SJCRH30 (cell line): ENCODE data around the gene KAZALD1. TPM values are rescaled to one million over a fixed set of nuclear protein-coding genes. Genes with fewer than 3 reads are reported as not detected.

Source experiments
- DNase-seq, 2 experiments: peaks; one replicate each; pipeline ENCODE4 v3.0.0-alpha.2; 2015 to 2020
- H3K27ac ChIP-seq: fragments of 250-450 bp; sonication (Bioruptor Pico); 2 replicates; pipeline ENCODE4 v1.5.1; 2020; ENCODE audit warnings: mild to moderate bottlenecking, moderate library complexity
- H3K27me3 ChIP-seq: fragments of 250-450 bp; sonication (Bioruptor Pico); 2 replicates; pipeline ENCODE4 v1.5.1; 2020; ENCODE audit warnings: mild to moderate bottlenecking, moderate library complexity
- H3K36me3 ChIP-seq: fragments of 250-450 bp; sonication (Bioruptor Pico); 2 replicates; pipeline ENCODE4 v1.5.1; 2020; ENCODE audit warnings: mild to moderate bottlenecking, moderate library complexity
- H3K4me1 ChIP-seq: fragments of 250-450 bp; sonication (Bioruptor Pico); 2 replicates; pipeline ENCODE4 v1.5.1; 2020; ENCODE audit warnings: mild to moderate bottlenecking, moderate library complexity
- H3K4me3 ChIP-seq: fragments of 250-450 bp; sonication (Bioruptor Pico); 2 replicates; pipeline ENCODE4 v1.5.1; 2020; ENCODE audit warnings: mild to moderate bottlenecking, moderate library complexity
- H3K9me3 ChIP-seq: fragments of 250-450 bp; sonication (Bioruptor Pico); replicated peaks from 2 replicates; pipeline ENCODE4 v1.5.1; 2020; ENCODE audit warnings: mild to moderate bottlenecking, moderate library complexity
- total RNA-seq: library from RNA; depleted of rRNA; stranded (reverse); fragments of >200 nt; shearing (Covaris generic); gene quantifications from 2 replicates; pipeline ENCODE4 v1.2.3, GENCODE V29; 2014

Gene KAZALD1
- total RNA-seq, 1 experiment from 2014 or later: 58.1 TPM

GRCh38 chr10:101064415-101065030 lies 2.7 kb downstream of the KAZALD1 start:
- H3K9me3 ChIP-seq: no peaks in the 10 kb centered on the region
- H3K36me3 ChIP-seq: no peaks in the 10 kb centered on the region
- peaks cover 15% of the 10 kb centered on the region; the same call in 1 of the 2 replicates for H3K4me1 ChIP-seq
- no peak for DNase-seq
- no peak overlapping the region for H3K4me3 ChIP-seq
- H3K27ac ChIP-seq: no peak overlapping the region
- no peaks in the 10 kb centered on the region for H3K27me3 ChIP-seq

GRCh38 chr10:101065481-101066145 lies 3.8 kb downstream of the KAZALD1 start:
- DNase-seq: no peak
- peaks cover 12% of the 10 kb centered on the region; the same call in 1 of the 2 replicates for H3K4me1 ChIP-seq

GRCh38 chr10:101066146-101066895 lies 4.5 kb downstream of the KAZALD1 start:
- Histone ChIP-seq H3K36me3 (no peaks in the 10 kb centered on the region), H3K27ac (peak overlapping the region; percentile 7; the same call in 1 of the 2 replicates), H3K4me1 (peaks cover 12% of the 10 kb centered on the region; the same call in 1 of the 2 replicates), H3K4me3 (peak overlapping the region; percentile 60), H3K27me3 (no peaks in the 10 kb centered on the region), H3K9me3 (no peaks in the 10 kb centered on the region)
- DNase-seq: peak; percentile 79 to 81

More at GRCh38 chr10:101065481-101066145, 3.8 kb downstream of the KAZALD1 start:
- no peaks in the 10 kb centered on the region for H3K9me3 ChIP-seq
- H3K4me3 ChIP-seq: peak overlapping the region; percentile 60
- H3K27me3 ChIP-seq: no peaks in the 10 kb centered on the region
- H3K27ac ChIP-seq: peak overlapping the region; percentile 7; the same call in 1 of the 2 replicates
- H3K36me3 ChIP-seq: no peaks in the 10 kb centered on the region

- peak in 1 of 2 experiments; percentile 57 for DNase-seq
- Histone ChIP-seq H3K36me3 (no peaks in the 10 kb centered on the region), H3K27ac (peak overlapping the region; percentile 13; the same call in 1 of the 2 replicates), H3K4me1 (peaks cover 12% of the 10 kb centered on the region; the same call in 1 of the 2 replicates), H3K9me3 (no peaks in the 10 kb centered on the region), H3K4me3 (peak overlapping the region; percentile 60), H3K27me3 (peaks cover 5% of the 10 kb centered on the region; the same call in 1 of the 2 replicates)
Observed at GRCh38 chr10:101066896-101067355, 5.1 kb downstream of the KAZALD1 start.

DNA sequence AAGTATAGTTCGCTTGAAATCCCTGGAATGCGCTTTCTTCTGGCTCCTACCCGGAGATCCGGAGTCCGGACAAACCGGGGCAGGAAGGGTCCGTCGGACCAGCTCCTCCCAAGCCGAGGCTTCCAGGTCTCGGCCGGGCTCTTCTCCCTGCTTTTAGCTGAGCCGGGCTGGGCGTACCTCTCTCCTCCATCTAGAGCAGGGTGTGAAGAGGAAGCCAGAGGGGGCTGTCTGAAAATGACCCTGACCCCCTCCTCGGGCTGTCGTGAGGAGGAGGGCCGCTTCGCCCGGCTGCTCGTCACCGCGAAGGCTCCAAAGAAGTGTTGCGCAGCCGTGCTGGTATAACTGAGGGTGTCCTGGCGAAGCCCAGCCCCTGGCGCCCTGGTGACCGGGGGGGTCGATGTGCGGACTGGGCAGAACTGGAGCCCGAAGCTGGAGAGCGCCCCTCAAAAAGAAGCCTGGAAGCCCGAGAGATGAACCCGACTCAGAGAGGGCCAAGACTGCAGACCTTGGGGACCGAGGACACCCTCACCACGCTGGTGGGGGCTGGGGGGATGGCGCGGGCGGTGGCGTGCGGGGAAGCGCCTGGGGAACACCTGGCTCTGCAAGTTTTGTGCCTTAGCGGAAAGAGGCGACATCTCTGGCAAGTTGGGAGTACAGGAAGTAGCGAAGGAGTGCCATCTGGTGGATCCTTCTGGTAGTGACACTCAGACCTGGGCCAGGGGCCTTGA lies 5.7 kb downstream of the KAZALD1 start:
- no peaks in the 10 kb centered on the region for H3K9me3 ChIP-seq
- H3K36me3 ChIP-seq: no peaks in the 10 kb centered on the region
- peaks cover 12% of the 10 kb centered on the region; the same call in 1 of the 2 replicates for H3K4me1 ChIP-seq
- H3K27ac ChIP-seq: peak overlapping the region; percentile 13; the same call in 1 of the 2 replicates
- peak; percentile 91 to 97 for DNase-seq
- H3K4me3 ChIP-seq: peak overlapping the region; percentile 60
- peaks cover 7% of the 10 kb centered on the region; the same call in 1 of the 2 replicates for H3K27me3 ChIP-seq

DNA sequence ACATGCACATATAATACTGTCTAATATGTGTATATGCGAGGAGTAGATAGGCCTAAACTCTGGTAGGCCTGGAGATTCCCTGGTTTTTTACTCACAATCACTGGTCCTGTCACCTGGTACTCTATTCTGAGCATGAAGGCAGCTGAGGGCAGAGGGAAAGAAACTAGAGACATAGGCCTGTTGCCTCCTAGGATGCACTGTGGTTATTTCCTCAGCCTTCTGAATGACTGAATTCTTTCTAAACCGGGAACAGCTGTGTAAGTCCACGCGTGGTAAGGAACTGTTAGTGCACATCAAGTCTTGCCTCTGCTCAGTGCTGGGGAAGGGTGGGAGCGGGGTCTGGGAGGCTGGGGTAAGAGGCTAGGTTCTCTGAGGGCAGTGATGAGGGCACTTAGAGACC lies 7.7 kb downstream of the KAZALD1 start:
- Histone ChIP-seq H3K9me3 (no peaks in the 10 kb centered on the region), H3K27me3 (peaks cover 14% of the 10 kb centered on the region), H3K36me3 (no peaks in the 10 kb centered on the region), H3K27ac (no peak overlapping the region), H3K4me1 (peaks cover 6% of the 10 kb centered on the region; the same call in 1 of the 2 replicates), H3K4me3 (no peak overlapping the region)
- DNase-seq: no peak

DNA sequence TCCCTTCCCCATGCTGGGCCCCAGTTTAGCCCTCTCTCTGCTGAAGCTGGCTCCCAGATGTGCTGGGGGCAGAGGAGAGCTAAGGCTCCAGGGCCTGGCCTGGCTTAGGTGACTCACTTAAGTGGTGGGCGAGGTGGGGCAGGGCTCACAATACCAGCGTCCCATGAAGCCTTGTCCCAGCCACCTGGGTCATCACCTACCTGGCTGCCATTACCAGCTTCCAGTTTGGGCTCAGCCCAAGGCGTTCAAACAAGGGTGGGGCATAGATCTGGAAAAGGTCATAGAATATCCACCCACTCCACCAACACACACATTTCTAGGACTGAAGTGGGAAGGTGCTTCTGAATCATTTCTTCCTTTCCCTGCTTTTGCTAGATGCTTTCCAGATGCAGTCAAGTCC lies 8.3 kb downstream of the KAZALD1 start:
- Histone ChIP-seq H3K36me3 (no peaks in the 10 kb centered on the region), H3K27me3 (peaks cover 21% of the 10 kb centered on the region), H3K4me1 (peaks cover 6% of the 10 kb centered on the region; the same call in 1 of the 2 replicates), H3K9me3 (no peaks in the 10 kb centered on the region), H3K4me3 (no peak overlapping the region), H3K27ac (no peak overlapping the region)
- no peak for DNase-seq

GRCh38 chr10:101071267-101071884 lies 9.6 kb downstream of the KAZALD1 start:
- no peak for DNase-seq
- no peak overlapping the region for H3K4me3 ChIP-seq
- peaks cover 33% of the 10 kb centered on the region for H3K27me3 ChIP-seq
- H3K36me3 ChIP-seq: no peaks in the 10 kb centered on the region
- H3K27ac ChIP-seq: no peak overlapping the region
- H3K4me1 ChIP-seq: no peaks in the 10 kb centered on the region
- no peaks in the 10 kb centered on the region for H3K9me3 ChIP-seq

GRCh38 chr10:101071885-101072433 lies 10.2 kb downstream of the KAZALD1 start:
- peaks cover 33% of the 10 kb centered on the region for H3K27me3 ChIP-seq

DNA sequence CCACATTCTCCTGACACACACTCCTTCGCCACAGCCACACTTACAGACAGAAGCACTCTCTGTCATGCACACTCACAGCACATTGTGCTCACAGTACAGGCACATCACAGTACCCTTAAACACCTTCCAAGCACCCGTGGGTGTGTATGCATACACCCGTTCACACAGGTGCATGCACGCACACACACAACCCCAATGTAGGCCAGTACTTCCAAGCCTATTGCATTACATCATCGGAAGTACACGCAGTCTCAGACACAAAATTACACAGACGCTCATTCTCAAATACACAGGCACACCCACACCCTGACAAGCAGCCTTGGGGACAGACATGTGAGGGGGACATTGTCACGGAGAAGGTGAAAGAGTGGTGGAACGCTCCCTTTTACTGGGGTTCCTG lies 11.1 kb downstream of the KAZALD1 start:
- H3K9me3 ChIP-seq: no peaks in the 10 kb centered on the region
- no peak for DNase-seq
- peaks cover 33% of the 10 kb centered on the region for H3K27me3 ChIP-seq
- H3K4me3 ChIP-seq: no peak overlapping the region
- H3K27ac ChIP-seq: no peak overlapping the region
- H3K4me1 ChIP-seq: no peaks in the 10 kb centered on the region
- no peaks in the 10 kb centered on the region for H3K36me3 ChIP-seq

More at GRCh38 chr10:101071885-101072433, 10.2 kb downstream of the KAZALD1 start:
- H3K4me3 ChIP-seq: no peak overlapping the region
- H3K36me3 ChIP-seq: no peaks in the 10 kb centered on the region
- no peak overlapping the region for H3K27ac ChIP-seq
- DNase-seq: no peak
- no peaks in the 10 kb centered on the region for H3K4me1 ChIP-seq
- H3K9me3 ChIP-seq: no peaks in the 10 kb centered on the region

GRCh38 chr10:101073631-101074030 lies 11.8 kb downstream of the KAZALD1 start:
- Histone ChIP-seq H3K4me1 (no peaks in the 10 kb centered on the region), H3K27me3 (peaks cover 33% of the 10 kb centered on the region)
- DNase-seq: no peak

GRCh38 chr10:101075775-101076174 lies 14.0 kb downstream of the KAZALD1 start:
- Histone ChIP-seq H3K4me1 (peaks cover 4% of the 10 kb centered on the region; the same call in 1 of the 2 replicates), H3K27me3 (peaks cover 33% of the 10 kb centered on the region), H3K9me3 (no peaks in the 10 kb centered on the region), H3K27ac (no peak overlapping the region), H3K36me3 (no peaks in the 10 kb centered on the region), H3K4me3 (no peak overlapping the region)
- DNase-seq: no peak

More at GRCh38 chr10:101073631-101074030, 11.8 kb downstream of the KAZALD1 start:
- Histone ChIP-seq H3K27ac (no peak overlapping the region), H3K36me3 (no peaks in the 10 kb centered on the region), H3K4me3 (no peak overlapping the region), H3K9me3 (no peaks in the 10 kb centered on the region)

DNA sequence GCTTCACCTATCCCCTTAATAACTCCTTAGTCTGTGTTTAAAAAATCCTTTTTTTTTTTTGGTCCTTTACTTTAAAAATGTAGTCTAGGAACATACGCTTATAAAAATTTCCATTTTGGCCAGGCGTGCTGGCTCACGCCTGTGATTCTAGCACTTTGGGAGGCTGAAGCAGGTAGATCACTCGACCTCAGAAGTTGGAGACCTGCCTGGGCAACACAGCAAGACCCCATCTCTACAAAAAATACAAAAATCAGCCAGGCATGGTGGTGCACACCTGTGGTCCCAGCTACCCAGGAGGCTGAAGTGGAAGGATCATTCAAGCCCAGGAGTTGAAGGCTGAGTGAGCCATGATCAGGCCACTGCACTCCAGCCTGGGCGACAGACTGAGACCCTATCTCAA lies 14.8 kb downstream of the KAZALD1 start:
- no peak for DNase-seq
- H3K27me3 ChIP-seq: peaks cover 31% of the 10 kb centered on the region

More for the DNA sequence above, 14.8 kb downstream of the KAZALD1 start:
- H3K9me3 ChIP-seq: no peaks in the 10 kb centered on the region
- no peaks in the 10 kb centered on the region for H3K36me3 ChIP-seq
- H3K27ac ChIP-seq: no peak overlapping the region
- H3K4me1 ChIP-seq: peaks cover 4% of the 10 kb centered on the region; the same call in 1 of the 2 replicates
- no peak overlapping the region for H3K4me3 ChIP-seq
